Esophagus muscularis mucosa (tissue), 4 donors: ENCODE measurements around the gene TTN. TPM values are rescaled to one million over a fixed set of nuclear protein-coding genes. Genes with fewer than 3 reads are reported as not detected.

ENCODE experiments used
- DNase-seq: peaks from one replicate; pipeline ENCODE4 v3.0.0-alpha.2; 2017; ENCODE audit errors: extremely low spot score
- H3K27ac ChIP-seq, 4 donors: fragments of 200-600 bp; sonication (generic); replicated peaks in 1 of 4; 1 replicate in 3 of 4; 2 replicates in 1 of 4; pipeline ENCODE4 v1.5.1; 2016 to 2019; ENCODE audit warnings: mild to moderate bottlenecking in 1 of 4
- H3K27me3 ChIP-seq, 4 donors: fragments of 200-600 bp; sonication (generic); one replicate each; pipeline versions ENCODE4 v1.5.1 to v1.6.0; 2016 to 2019
- H3K36me3 ChIP-seq, 4 donors: fragments of 200-600 bp; sonication (generic); one replicate each; pipeline ENCODE4 v1.5.1; 2016 to 2019
- H3K4me1 ChIP-seq, 4 donors: fragments of 200-600 bp; sonication (generic); one replicate each; pipeline ENCODE4 v1.5.1; 2016 to 2019
- H3K4me3 ChIP-seq, 4 donors: fragments of 200-600 bp; sonication (generic); 1 replicate in 2 of 4; 2 replicates in 2 of 4; pipeline ENCODE4 v1.5.1; 2016 to 2019; ENCODE audit warnings: mild to moderate bottlenecking in 4 of 4, moderate library complexity in 1 of 4
- H3K9me3 ChIP-seq, 4 donors: fragments of 200-600 bp; sonication (generic); 1 replicate in 3 of 4; 2 replicates in 1 of 4; pipeline ENCODE4 v1.5.1; 2016 to 2019
- EP300 ChIP-seq: sonication (generic); formaldehyde crosslinking; IDR thresholded peaks from one replicate; pipeline ENCODE4 v1.6.1; 2017; ENCODE audit warnings: antibody characterized with exemption
- POLR2A ChIP-seq: fragments of 450-650 bp; IDR thresholded peaks from one replicate; pipeline ENCODE4 v1.6.1; 2017; ENCODE audit warnings: antibody characterized with exemption, moderate library complexity, mild to moderate bottlenecking, low read depth
- POLR2AphosphoS5 ChIP-seq, 2 donors: sonication (generic); formaldehyde crosslinking; IDR thresholded peaks; one replicate each; pipeline ENCODE4 v1.6.1; 2017; ENCODE audit warnings: antibody characterized with exemption in 2 of 2
- WGBS: methylation state at CpG from one replicate; pipeline ENCODE4 v1.1.5; 2018; 5-methylcytosine and 5-hydroxymethylcytosine counted together
- intact Hi-C: fragments of 100-400 bp; cut with DNase I; formaldehyde crosslinking; loops from one replicate; pipeline ENCODE4 v1.15.1; 2023
- total RNA-seq, 4 donors: library from RNA; depleted of rRNA; stranded (reverse); fragments of >200 nt; gene quantifications; one replicate each; pipeline versions ENCODE4 v1.1.0 to v1.2.1, GENCODE V29; 2016
- TF ChIP-seq, protein P1 (sequence below), 3 experiments: fragments of 200-600 bp in 2 of 3; fragments of 450-650 bp in 1 of 3; sonication (generic) in 2 of 3; IDR thresholded peaks; one replicate each; pipeline ENCODE4 v1.5.1; 2017 to 2019; ENCODE audit warnings: antibody characterized with exemption in 3 of 3, mild to moderate bottlenecking in 2 of 3, moderate library complexity in 1 of 3

TTN gene
- total RNA-seq, 4 donors from 2014 or later = 2.8 to 10.0 (median 8.3) TPM

DNA sequence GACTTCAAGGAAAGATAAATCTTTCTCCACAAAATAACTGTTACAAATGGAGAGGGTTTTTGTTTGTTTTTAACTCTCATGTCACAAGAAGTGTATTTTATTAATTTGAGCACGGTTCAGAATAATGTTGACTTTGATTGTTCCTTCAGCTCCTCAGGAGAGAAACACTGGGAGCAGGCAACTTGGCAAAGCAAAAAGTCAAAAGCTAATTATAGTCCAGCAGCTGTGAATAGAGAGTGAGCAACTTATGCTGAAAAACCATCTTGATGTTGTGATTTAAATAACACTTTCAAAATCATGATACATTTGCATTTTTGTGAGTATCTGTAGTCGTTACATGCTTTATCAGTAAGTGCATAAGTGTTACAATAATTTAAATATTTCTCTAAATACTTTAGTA is 37.5 kb upstream of the TTN start:
- TF ChIP-seq, protein P1, sequence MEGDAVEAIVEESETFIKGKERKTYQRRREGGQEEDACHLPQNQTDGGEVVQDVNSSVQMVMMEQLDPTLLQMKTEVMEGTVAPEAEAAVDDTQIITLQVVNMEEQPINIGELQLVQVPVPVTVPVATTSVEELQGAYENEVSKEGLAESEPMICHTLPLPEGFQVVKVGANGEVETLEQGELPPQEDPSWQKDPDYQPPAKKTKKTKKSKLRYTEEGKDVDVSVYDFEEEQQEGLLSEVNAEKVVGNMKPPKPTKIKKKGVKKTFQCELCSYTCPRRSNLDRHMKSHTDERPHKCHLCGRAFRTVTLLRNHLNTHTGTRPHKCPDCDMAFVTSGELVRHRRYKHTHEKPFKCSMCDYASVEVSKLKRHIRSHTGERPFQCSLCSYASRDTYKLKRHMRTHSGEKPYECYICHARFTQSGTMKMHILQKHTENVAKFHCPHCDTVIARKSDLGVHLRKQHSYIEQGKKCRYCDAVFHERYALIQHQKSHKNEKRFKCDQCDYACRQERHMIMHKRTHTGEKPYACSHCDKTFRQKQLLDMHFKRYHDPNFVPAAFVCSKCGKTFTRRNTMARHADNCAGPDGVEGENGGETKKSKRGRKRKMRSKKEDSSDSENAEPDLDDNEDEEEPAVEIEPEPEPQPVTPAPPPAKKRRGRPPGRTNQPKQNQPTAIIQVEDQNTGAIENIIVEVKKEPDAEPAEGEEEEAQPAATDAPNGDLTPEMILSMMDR (IDR thresholded peaks at IDR 0.05) = no peak
- TF ChIP-seq POLR2AphosphoS5 (IDR thresholded peaks at IDR 0.05) (no peak), POLR2A (no peak), EP300 (no peak)
- no peak for DNase-seq
- Histone ChIP-seq H3K36me3 (peaks cover 0 to 10% (median 0%) of the 10 kb centered on the region in 4 donors), H3K27ac (peak overlapping the region in 3 of 4 donors; percentile 3 to 47 (median 3)), H3K27me3 (no peaks in the 10 kb centered on the region), H3K4me3 (no peak overlapping the region), H3K4me1 (peaks cover 18 to 27% (median 25%) of the 10 kb centered on the region in 4 donors), H3K9me3 (no peaks in the 10 kb centered on the region)
- intact Hi-C loops = no loop called here
- WGBS = 41% methylated on average over 2 of the region's 2 CpGs

GRCh38 chr2:178844269-178844668 is 37.0 kb upstream of the TTN start:
- Histone ChIP-seq H3K4me3 (no peak overlapping the region), H3K9me3 (no peaks in the 10 kb centered on the region), H3K27me3 (no peaks in the 10 kb centered on the region), H3K4me1 (peaks cover 18 to 27% (median 25%) of the 10 kb centered on the region in 4 donors), H3K27ac (peak overlapping the region in 3 of 4 donors; percentile 3 to 47 (median 3)), H3K36me3 (peaks cover 0 to 10% (median 0%) of the 10 kb centered on the region in 4 donors)
- intact Hi-C loops = no loop called here
- 67% methylated on average over 4 of the region's 4 CpGs for WGBS
- TF ChIP-seq, protein P1 (IDR thresholded peaks at IDR 0.05) = no peak
- TF ChIP-seq POLR2AphosphoS5 (IDR thresholded peaks at IDR 0.05) = no peak
- TF ChIP-seq EP300 = no peak
- TF ChIP-seq POLR2A = no peak
- DNase-seq = no peak

DNA sequence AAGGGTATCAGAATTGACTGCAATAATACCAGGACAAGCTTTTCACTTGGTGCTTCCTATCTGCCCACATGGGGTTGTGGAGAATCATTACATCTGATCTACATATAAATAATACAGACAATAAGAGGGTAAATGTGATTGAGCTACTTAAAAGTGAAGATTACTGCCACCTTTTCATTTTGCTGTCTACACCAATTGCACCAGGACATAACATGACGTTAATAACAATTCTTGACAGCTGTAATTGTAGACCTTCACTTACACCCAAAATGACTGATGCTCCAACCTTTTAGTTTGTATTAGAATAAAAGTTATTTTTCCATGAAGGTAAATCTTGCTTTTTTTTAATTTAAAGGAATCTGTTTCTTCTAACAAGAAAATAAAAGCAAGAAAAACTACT is 36.5 kb upstream of the TTN start:
- no peak overlapping the region for H3K27ac ChIP-seq
- no peak for DNase-seq
- 73% methylated on average over 1 of the region's 1 CpG for WGBS

GRCh38 chr2:178836807-178837206 is 29.6 kb upstream of the TTN start:
- Histone ChIP-seq H3K4me3 (no peak overlapping the region), H3K4me1 (no peaks in the 10 kb centered on the region), H3K27me3 (no peaks in the 10 kb centered on the region), H3K36me3 (no peaks in the 10 kb centered on the region), H3K27ac (no peak overlapping the region), H3K9me3 (no peaks in the 10 kb centered on the region)
- intact Hi-C loops = no loop called here
- DNase-seq = no peak
- TF ChIP-seq, protein P1 (IDR thresholded peaks at IDR 0.05) = no peak
- no peak for TF ChIP-seq EP300
- WGBS = 62% methylated on average over 4 of the region's 4 CpGs

More for the DNA sequence above, 36.5 kb upstream of the TTN start:
- intact Hi-C loops = no loop called here
- no peaks in the 10 kb centered on the region for H3K27me3 ChIP-seq
- H3K36me3 ChIP-seq = peaks cover 0 to 10% (median 0%) of the 10 kb centered on the region in 4 donors
- TF ChIP-seq POLR2AphosphoS5 (IDR thresholded peaks at IDR 0.05) (no peak), POLR2A (no peak), EP300 (no peak)
- TF ChIP-seq, protein P1 (IDR thresholded peaks at IDR 0.05) = no peak
- no peak overlapping the region for H3K4me3 ChIP-seq
- H3K4me1 ChIP-seq = peaks cover 18 to 27% (median 25%) of the 10 kb centered on the region in 4 donors
- H3K9me3 ChIP-seq = no peaks in the 10 kb centered on the region

DNA sequence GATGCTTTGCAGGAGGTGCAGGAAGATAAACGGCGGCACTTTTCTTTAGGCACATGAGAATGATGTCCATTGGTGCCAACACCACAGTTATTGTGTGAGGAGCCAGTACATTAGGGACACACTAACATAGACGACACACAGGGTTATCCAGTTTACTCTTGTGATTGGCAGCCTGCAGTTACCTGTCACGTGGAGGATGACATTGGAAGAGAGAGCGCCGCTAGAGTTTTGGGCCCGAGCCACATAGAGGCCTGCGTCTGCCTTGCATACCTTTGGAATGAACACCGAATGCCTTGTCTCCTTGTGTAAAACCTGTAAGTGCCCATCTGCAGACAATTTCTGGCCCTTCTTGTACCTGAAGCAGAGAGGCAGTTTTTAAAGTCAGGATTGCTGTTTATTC is 26.9 kb upstream of the TTN start:
- no peaks in the 10 kb centered on the region for H3K27me3 ChIP-seq
- H3K27ac ChIP-seq = no peak overlapping the region
- no peak for DNase-seq
- intact Hi-C loops = no loop called here
- TF ChIP-seq, protein P1 (IDR thresholded peaks at IDR 0.05) = no peak
- no peak for TF ChIP-seq EP300
- TF ChIP-seq POLR2A = no peak
- TF ChIP-seq POLR2AphosphoS5 (IDR thresholded peaks at IDR 0.05) = no peak
- no peaks in the 10 kb centered on the region for H3K9me3 ChIP-seq
- H3K36me3 ChIP-seq = no peaks in the 10 kb centered on the region
- no peak overlapping the region for H3K4me3 ChIP-seq
- peaks cover 0 to 12% (median 0%) of the 10 kb centered on the region in 4 donors for H3K4me1 ChIP-seq
- WGBS = 95% methylated on average over 9 of the region's 9 CpGs
